A549 treated with Hydrocortisone at 1 μM for 4 hours (cell line): Measurements from ENCODE around the gene SEMA4C. TPM values are rescaled to one million over a fixed set of nuclear protein-coding genes. Genes with fewer than 3 reads are reported as not detected.

Experiments used
- total RNA-seq: library from RNA; stranded (reverse); fragments of 200-300 nt; extraction: Qiagen RNA extraction; gene quantifications from 5 replicates; pipeline ENCODE4 v1.2.3, GENCODE V29; 2022

SEMA4C gene
- 14.3 to 19.9 TPM (median 18.6 TPM) in 5 replicates for total RNA-seq

GRCh38 chr2:96869822-96870625 lies at the start of gene SEMA4C:
SEMA4C (minus strand) TSS chr2:96870080; CDS start chr2:96867886, 2,194 bp downstream.

GRCh38 chr2:96857667-96858372 lies 12.1 kb downstream of the SEMA4C start, which contains the start of gene ANKRD39:
ANKRD39 (minus strand) TSS chr2:96858016; CDS start chr2:96857987, 29 bp downstream.

GRCh38 chr2:96843538-96844268 lies 26.2 kb downstream of the SEMA4C start, which contains the start of gene ANKRD23:
ANKRD23 (minus strand) TSS chr2:96844021; CDS start chr2:96843992, 29 bp downstream.

GRCh38 chr2:96816127-96816835 lies 53.6 kb downstream of the SEMA4C start, which contains the start of gene CNNM3:
CNNM3 (plus strand) TSS chr2:96816268; CDS start chr2:96816278, 10 bp downstream.

Other genes with a start within 250 kb of the SEMA4C start
- gene KANSL3, start 231.8 kb downstream of the SEMA4C start, total RNA-seq = 22.2 to 27.8 TPM (median 22.3 TPM) in 5 replicates
- 0.03 TPM in 1 of 5 replicates, not detected in the others for gene FER1L5, start 227.3 kb downstream of the SEMA4C start, total RNA-seq
- gene LMAN2L, start 130.0 kb downstream of the SEMA4C start, total RNA-seq = 20.1 to 22.7 TPM (median 22.4 TPM) in 5 replicates
- gene CNNM4, start 109.2 kb downstream of the SEMA4C start, total RNA-seq = 8.3 to 10.9 TPM (median 10.4 TPM) in 5 replicates
- 9.9 to 12.0 TPM (median 10.8 TPM) in 5 replicates for gene CNNM3, start 53.8 kb downstream of the SEMA4C start, total RNA-seq
- gene ANKRD23, start 26.1 kb downstream of the SEMA4C start, total RNA-seq = 1.1 to 1.9 TPM (median 1.4 TPM) in 5 replicates
- gene ANKRD39, start 12.1 kb downstream of the SEMA4C start, total RNA-seq = 15.0 to 22.0 TPM (median 19.9 TPM) in 5 replicates
- gene FAM178B, start 116.5 kb upstream of the SEMA4C start, total RNA-seq = not detected in 5 replicates
- gene FAHD2B, start 224.8 kb upstream of the SEMA4C start, total RNA-seq = 10.7 to 12.6 TPM (median 12.1 TPM) in 5 replicates
- 3.7 to 6.8 TPM (median 5.7 TPM) in 5 replicates for gene ANKRD36, start 243.1 kb upstream of the SEMA4C start, total RNA-seq